AG10803 (cell line): ENCODE measurements around the gene SUSD3.

ENCODE experiments used
- DNase-seq: peaks from one replicate; pipeline ENCODE4 v3.0.0; 2010; ENCODE audit warnings: low read depth
- H3K4me3 ChIP-seq: 2 replicates; pipeline ENCODE4 v1.5.1; 2011; ENCODE audit warnings: mild to moderate bottlenecking, low read length, control low read depth
- TF ChIP-seq, protein P1 (sequence below): conservative IDR thresholded peaks from 2 replicates; pipeline ENCODE4 v1.5.1; 2011; ENCODE audit warnings: mild to moderate bottlenecking, low read length, control low read depth, inconsistent platforms

The SUSD3 gene

DNA sequence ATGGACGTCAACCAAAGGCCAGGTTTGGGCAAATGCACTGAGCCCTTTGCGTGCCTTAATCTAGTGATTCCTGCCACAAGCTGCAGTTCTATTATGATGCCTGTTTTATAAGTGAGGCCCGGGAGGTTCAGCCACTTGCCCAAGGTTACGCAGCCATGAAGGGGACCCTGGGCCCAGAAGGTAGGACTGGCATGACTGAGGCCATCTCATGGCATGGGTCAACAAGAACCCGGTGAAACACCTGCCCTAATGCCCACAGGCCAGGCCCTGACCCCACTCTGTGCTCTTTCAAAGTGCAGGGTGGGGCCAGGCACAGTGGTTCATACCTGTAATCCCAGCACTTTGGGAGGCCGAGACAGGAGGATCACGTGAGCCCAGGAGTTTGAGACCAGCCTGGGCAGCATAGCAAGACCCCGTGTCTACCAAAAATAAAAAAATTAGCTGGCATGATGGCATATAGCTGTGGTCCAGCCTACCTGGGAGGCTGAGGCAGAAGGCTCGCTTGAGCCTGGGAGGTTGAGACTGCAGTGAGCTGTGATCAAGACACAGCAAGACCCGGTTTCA is 66.9 kb downstream of the SUSD3 start:
- DNase-seq = no peak
- H3K4me3 ChIP-seq = no peak overlapping the region
- TF ChIP-seq, protein P1, sequence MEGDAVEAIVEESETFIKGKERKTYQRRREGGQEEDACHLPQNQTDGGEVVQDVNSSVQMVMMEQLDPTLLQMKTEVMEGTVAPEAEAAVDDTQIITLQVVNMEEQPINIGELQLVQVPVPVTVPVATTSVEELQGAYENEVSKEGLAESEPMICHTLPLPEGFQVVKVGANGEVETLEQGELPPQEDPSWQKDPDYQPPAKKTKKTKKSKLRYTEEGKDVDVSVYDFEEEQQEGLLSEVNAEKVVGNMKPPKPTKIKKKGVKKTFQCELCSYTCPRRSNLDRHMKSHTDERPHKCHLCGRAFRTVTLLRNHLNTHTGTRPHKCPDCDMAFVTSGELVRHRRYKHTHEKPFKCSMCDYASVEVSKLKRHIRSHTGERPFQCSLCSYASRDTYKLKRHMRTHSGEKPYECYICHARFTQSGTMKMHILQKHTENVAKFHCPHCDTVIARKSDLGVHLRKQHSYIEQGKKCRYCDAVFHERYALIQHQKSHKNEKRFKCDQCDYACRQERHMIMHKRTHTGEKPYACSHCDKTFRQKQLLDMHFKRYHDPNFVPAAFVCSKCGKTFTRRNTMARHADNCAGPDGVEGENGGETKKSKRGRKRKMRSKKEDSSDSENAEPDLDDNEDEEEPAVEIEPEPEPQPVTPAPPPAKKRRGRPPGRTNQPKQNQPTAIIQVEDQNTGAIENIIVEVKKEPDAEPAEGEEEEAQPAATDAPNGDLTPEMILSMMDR = no peak

DNA sequence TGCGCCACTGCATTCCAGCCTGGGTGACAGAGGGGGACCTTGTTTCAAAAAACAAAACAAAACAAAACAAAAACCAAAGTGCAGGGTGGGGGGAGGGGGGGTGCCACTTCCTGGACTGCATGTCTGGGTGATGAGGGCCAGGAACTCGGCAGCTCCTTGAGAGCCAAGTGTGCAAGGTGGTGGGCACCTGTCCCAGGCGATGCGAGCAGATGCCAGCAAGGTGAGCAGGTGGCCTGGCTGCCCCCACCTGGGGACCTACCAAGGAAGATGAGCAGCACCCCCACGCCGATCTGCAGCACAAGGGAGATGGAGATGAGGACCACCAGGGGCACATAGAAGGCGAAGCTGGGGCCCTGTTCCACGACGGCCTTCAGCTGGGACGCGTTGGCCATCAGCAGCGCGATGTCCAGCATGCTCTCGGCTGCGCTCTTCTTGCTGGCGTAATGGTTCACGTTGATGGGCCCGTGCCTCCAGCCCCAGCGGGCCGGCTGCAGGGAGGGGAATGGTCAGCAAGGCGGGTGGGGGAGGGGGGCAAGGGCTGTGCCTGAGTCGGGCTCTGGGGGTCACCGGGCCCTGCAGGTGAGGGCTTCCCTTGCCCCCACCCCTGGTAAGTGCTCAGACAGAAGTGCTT is 67.8 kb downstream of the SUSD3 start:
- TF ChIP-seq, protein P1 = no peak
- DNase-seq = no peak
- H3K4me3 ChIP-seq = no peak overlapping the region

GRCh38 chr9:93126825-93127368 is 68.4 kb downstream of the SUSD3 start:
- TF ChIP-seq, protein P1 = no peak
- no peak overlapping the region for H3K4me3 ChIP-seq
- DNase-seq = no peak

GRCh38 chr9:93127395-93127911 is 69.0 kb downstream of the SUSD3 start:
- no peak for DNase-seq
- TF ChIP-seq, protein P1 = no peak
- no peak overlapping the region for H3K4me3 ChIP-seq

GRCh38 chr9:93128011-93128714 is 69.7 kb downstream of the SUSD3 start:
- H3K4me3 ChIP-seq = no peak overlapping the region

DNA sequence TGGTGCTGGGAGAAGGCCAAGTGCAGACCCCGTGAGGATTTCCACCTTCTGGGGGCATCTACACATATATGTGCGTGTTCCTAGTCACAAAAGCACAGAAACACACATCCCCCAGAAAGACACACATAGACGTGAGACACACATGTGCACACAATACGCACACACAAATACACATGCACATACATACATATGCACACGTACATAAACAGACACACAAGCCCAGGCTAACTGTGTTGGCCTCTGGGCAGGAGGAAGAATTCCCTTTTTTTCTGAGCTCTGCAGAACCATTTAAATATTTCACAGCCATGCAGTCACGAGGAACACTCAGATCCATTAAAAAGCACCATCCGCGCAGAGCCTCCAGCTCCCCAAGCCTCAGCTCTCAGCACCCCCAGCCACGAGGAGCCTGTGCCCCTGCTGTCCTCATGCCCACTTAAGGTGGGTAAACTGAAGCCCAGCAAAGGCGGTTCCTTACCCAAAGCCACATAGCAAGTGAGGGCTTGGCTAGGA is 70.3 kb downstream of the SUSD3 start:
- no peak overlapping the region for H3K4me3 ChIP-seq
- TF ChIP-seq, protein P1 = no peak
- no peak for DNase-seq

More at GRCh38 chr9:93128011-93128714, 69.7 kb downstream of the SUSD3 start:
- TF ChIP-seq, protein P1 = no peak
- DNase-seq = no peak
